Muscle of leg (tissue), 11 donors: Measurements from ENCODE around the gene CD200R1. TPM values are rescaled to one million over a fixed set of nuclear protein-coding genes. Genes with fewer than 3 reads are reported as not detected.

Experiments used
- DNase-seq: peaks from one replicate; pipeline ENCODE4 v3.0.0; 2013
- H3K27ac ChIP-seq: one replicate; pipeline ENCODE4 v1.5.1; 2013; ENCODE audit warnings: mild to moderate bottlenecking, low read length, control low read depth
- H3K27me3 ChIP-seq: one replicate; pipeline ENCODE4 v1.6.1; 2013; ENCODE audit warnings: low read length; ENCODE audit not compliant: control insufficient read depth, insufficient read depth
- H3K36me3 ChIP-seq: one replicate; pipeline ENCODE4 v1.6.1; 2013; ENCODE audit warnings: low read length; ENCODE audit not compliant: control insufficient read depth, insufficient read depth
- H3K4me1 ChIP-seq: one replicate; pipeline ENCODE4 v1.6.1; 2013; ENCODE audit warnings: low read length; ENCODE audit not compliant: control insufficient read depth, insufficient read depth
- H3K4me3 ChIP-seq: one replicate; pipeline ENCODE4 v1.5.1; 2013; ENCODE audit warnings: low read length, control low read depth
- H3K9me3 ChIP-seq: replicated peaks from 2 replicates; pipeline ENCODE4 v1.6.1; 2013; ENCODE audit warnings: low read depth, low read length; ENCODE audit not compliant: control insufficient read depth
- WGBS: methylation state at CpG from one replicate; pipeline ENCODE4 v1.1.5; 2013; ENCODE audit warnings: missing lambda C conversion rate; ENCODE audit not compliant: insufficient coverage; 5-methylcytosine and 5-hydroxymethylcytosine counted together
- polyA plus RNA-seq, 8 donors: library from polyadenylated mRNA; unstranded; fragments of 120-200 nt; gene quantifications; one replicate each; pipeline versions ENCODE4 v1.2.1 to v1.2.3, GENCODE V29; 2013; ENCODE audit warnings: inconsistent platforms in 1 of 8, low replicate concordance in 1 of 8; ENCODE audit not compliant: insufficient read length in 8 of 8, insufficient read depth in 1 of 8
- total RNA-seq: library from RNA; stranded (reverse); fragments of 120-200 nt; gene quantifications from one replicate; pipeline ENCODE4 v1.2.4, GENCODE V29; 2013

Gene CD200R1
- total and polyA plus RNA-seq, 9 donors = 0.87 to 2.5 (median 1.8) TPM

DNA sequence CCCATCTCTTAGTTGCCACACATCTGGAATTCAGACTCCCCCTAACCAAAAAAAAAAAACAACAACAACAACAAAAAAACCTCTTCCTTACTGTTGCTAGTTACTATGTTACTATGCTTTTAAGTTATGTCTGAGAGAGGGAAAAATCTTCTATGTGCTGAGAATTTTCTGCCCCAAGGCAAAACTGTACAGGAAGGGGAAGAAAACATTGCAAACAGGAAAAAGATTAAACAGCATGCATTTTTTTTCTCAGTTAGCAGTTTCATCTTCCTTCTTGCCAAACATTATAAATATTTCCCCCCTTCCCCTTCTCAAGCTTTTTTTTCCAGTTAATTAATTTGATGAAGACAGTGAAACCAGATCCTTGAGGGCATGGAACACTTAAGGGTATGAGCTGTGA lies 1.1 kb upstream of the CD200R1 start:
- Histone ChIP-seq H3K27me3 (no peaks in the 10 kb centered on the region), H3K4me1 (no peaks in the 10 kb centered on the region), H3K9me3 (no peaks in the 10 kb centered on the region), H3K36me3 (no peaks in the 10 kb centered on the region), H3K4me3 (no peak overlapping the region), H3K27ac (no peak overlapping the region)
- peak; percentile 57 for DNase-seq

DNA sequence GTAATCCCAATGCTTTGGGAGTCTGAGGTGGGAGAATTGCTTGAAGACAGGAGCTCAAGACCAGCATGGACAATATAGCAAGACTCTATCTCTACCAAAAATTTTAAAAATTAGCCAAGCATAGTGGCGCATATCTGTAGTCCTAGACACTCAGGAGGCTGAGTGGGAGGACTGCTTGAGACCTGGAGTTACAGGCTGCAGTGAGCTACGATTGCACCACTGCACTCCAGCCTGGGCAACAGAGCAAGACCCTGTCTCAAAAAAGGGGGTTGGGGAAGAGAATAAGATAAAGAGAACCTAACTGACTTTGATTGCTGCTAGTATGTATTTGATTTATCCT lies 755 bp downstream of the CD200R1 start:
- H3K4me1 ChIP-seq = no peaks in the 10 kb centered on the region
- WGBS = 67% methylated on average over 1 of the region's 2 CpGs
- no peaks in the 10 kb centered on the region for H3K36me3 ChIP-seq
- DNase-seq = no peak
- peak overlapping the region; percentile 16 for H3K4me3 ChIP-seq
- H3K9me3 ChIP-seq = no peaks in the 10 kb centered on the region
- H3K27ac ChIP-seq = no peak overlapping the region
- H3K27me3 ChIP-seq = no peaks in the 10 kb centered on the region

DNA sequence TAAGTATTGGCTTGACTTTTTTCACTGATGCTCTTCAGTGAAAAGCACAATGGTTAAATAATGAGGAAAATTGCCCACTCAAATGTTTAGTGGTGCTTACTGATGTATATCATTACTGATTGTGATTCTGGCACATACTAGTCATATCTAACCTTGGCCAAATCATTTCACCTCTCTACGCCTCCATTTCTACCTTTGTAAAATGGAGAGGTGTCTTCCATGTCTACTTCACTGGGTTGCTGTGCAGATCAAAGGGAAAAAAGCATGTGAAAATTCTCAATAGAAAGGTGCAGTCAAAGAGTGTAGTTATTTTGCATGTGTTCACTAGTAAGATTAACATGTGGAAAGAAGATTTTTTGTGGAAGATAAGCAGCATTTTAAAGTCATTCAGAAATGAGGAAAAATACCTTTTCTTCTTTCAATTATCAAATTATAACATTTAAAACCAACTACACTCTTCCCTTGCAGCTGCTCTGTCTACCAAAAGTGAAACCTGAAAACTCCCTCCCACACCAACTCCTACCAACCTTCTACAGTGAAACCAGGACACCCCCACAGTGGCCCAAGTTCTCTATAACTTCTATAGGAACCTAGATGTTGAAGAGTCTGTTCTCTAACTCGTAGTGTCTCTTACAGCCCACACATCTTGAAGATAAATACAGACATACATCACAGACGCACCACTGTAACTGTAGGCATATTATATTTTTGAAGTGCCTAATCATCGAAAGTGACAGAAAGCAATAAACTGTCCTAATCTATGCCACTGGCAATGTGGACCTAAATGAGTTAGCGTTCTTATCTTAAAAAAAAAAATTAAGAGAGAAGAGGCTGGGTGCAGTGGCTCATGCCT lies 1.4 kb downstream of the CD200R1 start:
- H3K4me3 ChIP-seq = peak overlapping the region; percentile 16
- no peaks in the 10 kb centered on the region for H3K27me3 ChIP-seq
- no peak for DNase-seq
- H3K36me3 ChIP-seq = no peaks in the 10 kb centered on the region
- 100% methylated on average over 1 of the region's 5 CpGs for WGBS
- H3K27ac ChIP-seq = no peak overlapping the region
- no peaks in the 10 kb centered on the region for H3K4me1 ChIP-seq
- H3K9me3 ChIP-seq = no peaks in the 10 kb centered on the region

- Histone ChIP-seq H3K4me1 (no peaks in the 10 kb centered on the region), H3K4me3 (no peak overlapping the region)
- no peak for DNase-seq
These were observed 2.7 kb downstream of the CD200R1 start for GRCh38 chr3:112972158-112972557.

GRCh38 chr3:112967828-112968227 lies 7.1 kb downstream of the CD200R1 start:
- no peak overlapping the region for H3K27ac ChIP-seq
- no peaks in the 10 kb centered on the region for H3K36me3 ChIP-seq
- DNase-seq = no peak
- WGBS = no CpG with 5 or more reads among the region's 1 CpG
- H3K4me3 ChIP-seq = no peak overlapping the region
- no peaks in the 10 kb centered on the region for H3K9me3 ChIP-seq
- H3K27me3 ChIP-seq = no peaks in the 10 kb centered on the region
- H3K4me1 ChIP-seq = no peaks in the 10 kb centered on the region

More at GRCh38 chr3:112972158-112972557, 2.7 kb downstream of the CD200R1 start:
- Histone ChIP-seq H3K27ac (no peak overlapping the region), H3K9me3 (no peaks in the 10 kb centered on the region), H3K36me3 (no peaks in the 10 kb centered on the region), H3K27me3 (no peaks in the 10 kb centered on the region)

DNA sequence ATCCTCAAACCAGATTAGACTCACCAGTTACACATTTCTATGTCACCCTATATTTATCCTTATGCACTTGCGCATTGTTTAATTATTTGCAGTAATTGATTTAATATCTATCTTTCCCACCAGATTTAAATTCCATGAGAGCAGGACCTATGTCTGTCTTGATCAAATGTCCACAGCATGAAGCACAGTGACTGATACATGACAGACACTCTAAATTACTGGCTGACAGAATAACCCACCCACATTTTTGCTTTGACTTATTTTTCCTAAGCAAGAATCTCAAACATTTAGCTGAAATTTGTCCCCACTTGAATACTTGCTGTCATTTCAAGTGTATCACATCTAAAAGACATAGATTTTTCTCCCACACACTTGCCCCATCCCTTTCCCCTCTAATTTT lies 7.5 kb downstream of the CD200R1 start:
- Histone ChIP-seq H3K4me3 (no peak overlapping the region), H3K4me1 (no peaks in the 10 kb centered on the region), H3K27me3 (no peaks in the 10 kb centered on the region), H3K36me3 (no peaks in the 10 kb centered on the region), H3K9me3 (no peaks in the 10 kb centered on the region), H3K27ac (no peak overlapping the region)
- WGBS = no CpG with 5 or more reads among the region's 1 CpG
- DNase-seq = no peak

DNA sequence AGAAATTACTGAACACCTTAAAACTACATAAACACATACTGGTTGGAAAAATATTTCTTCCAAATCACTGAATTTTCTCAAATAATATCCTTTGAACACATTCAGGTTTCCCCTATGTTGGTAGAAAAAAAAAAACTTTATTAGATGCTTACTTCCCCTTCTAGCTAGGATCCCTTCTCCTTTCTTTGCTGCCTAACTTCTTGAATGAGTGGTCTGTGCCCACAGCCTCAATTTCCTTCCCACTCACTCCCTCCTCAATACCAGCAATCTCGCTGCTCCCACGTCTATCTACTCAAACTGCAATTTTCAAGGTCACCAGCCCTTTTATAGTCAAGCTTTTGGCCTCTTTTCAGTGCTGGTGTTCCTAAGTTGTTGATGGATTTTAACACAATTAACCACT lies 8.3 kb downstream of the CD200R1 start:
- Histone ChIP-seq H3K4me1 (no peaks in the 10 kb centered on the region), H3K4me3 (no peak overlapping the region), H3K27me3 (no peaks in the 10 kb centered on the region), H3K36me3 (no peaks in the 10 kb centered on the region), H3K27ac (no peak overlapping the region), H3K9me3 (no peaks in the 10 kb centered on the region)
- no CpG with 5 or more reads among the region's 2 CpGs for WGBS
- peak; percentile 31 for DNase-seq

- no peaks in the 10 kb centered on the region for H3K36me3 ChIP-seq
- no peaks in the 10 kb centered on the region for H3K27me3 ChIP-seq
- H3K4me1 ChIP-seq = no peaks in the 10 kb centered on the region
- H3K9me3 ChIP-seq = no peaks in the 10 kb centered on the region
- H3K27ac ChIP-seq = no peak overlapping the region
- no peak overlapping the region for H3K4me3 ChIP-seq
- no CpG with 5 or more reads among the region's 6 CpGs for WGBS
- DNase-seq = no peak
These were observed 9.2 kb downstream of the CD200R1 start for GRCh38 chr3:112965656-112966055.

- DNase-seq = no peak
- no peaks in the 10 kb centered on the region for H3K4me1 ChIP-seq
- no peaks in the 10 kb centered on the region for H3K36me3 ChIP-seq
- H3K4me3 ChIP-seq = no peak overlapping the region
- no peaks in the 10 kb centered on the region for H3K9me3 ChIP-seq
- no peak overlapping the region for H3K27ac ChIP-seq
- H3K27me3 ChIP-seq = no peaks in the 10 kb centered on the region
These were observed 11.2 kb downstream of the CD200R1 start for GRCh38 chr3:112963683-112964082.

DNA sequence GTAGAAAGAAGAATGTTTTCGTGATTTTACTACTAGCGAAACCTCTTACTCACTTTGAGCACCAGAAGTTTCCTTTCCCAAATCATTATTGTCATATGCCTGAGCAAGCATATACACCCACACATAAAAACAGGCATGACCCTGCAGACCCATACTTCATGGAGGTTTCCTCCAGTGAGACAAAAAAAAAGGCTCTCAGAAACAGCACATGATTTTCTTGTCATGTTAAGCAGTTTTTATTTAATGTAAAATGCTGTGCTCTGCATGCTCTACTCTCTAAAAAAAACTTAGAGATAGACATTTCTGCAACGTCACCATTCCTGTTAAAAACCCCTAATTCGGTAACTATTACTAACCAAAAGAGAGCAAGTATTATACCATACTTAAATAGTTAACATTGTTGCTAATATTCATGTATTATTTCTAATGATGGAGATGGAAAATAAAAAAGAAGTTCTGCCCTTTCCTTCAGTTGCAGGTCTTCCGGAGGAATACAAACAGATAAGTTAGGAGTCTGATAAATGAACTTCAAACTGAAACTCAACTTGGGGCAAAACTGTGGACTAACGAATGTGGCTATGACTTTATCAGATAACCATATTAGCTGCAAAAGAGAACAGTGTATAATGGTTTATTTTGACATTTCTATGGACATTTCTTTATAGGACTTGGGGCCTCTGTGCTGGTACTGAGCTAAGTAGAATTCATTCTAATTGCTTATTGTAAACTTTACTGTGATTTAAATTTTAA lies 15.9 kb downstream of the CD200R1 start:
- Histone ChIP-seq H3K27ac (no peak overlapping the region), H3K9me3 (no peaks in the 10 kb centered on the region), H3K4me1 (no peaks in the 10 kb centered on the region), H3K4me3 (no peak overlapping the region), H3K27me3 (no peaks in the 10 kb centered on the region), H3K36me3 (no peaks in the 10 kb centered on the region)
- peak; percentile 65 for DNase-seq
- WGBS = no CpG with 5 or more reads among the region's 6 CpGs
